Stimulated activated CD8-positive, alpha-beta memory T cell treated with anti-CD3 and anti-CD28 coated beads, Interleukin-4, amount 100 ng/mL, for 48 hours (primary cell): ENCODE results near the gene SELENOI.
"Not testable (repeated sequence)": the region's sequence is repeated elsewhere in the genome, so short reads cannot be mapped to it uniquely, and the experiment has no call there.

ENCODE experiments used
- DNase-seq: peaks from one replicate; pipeline ENCODE4 v3.0.0-alpha.2; 2020

Gene SELENOI

DNA sequence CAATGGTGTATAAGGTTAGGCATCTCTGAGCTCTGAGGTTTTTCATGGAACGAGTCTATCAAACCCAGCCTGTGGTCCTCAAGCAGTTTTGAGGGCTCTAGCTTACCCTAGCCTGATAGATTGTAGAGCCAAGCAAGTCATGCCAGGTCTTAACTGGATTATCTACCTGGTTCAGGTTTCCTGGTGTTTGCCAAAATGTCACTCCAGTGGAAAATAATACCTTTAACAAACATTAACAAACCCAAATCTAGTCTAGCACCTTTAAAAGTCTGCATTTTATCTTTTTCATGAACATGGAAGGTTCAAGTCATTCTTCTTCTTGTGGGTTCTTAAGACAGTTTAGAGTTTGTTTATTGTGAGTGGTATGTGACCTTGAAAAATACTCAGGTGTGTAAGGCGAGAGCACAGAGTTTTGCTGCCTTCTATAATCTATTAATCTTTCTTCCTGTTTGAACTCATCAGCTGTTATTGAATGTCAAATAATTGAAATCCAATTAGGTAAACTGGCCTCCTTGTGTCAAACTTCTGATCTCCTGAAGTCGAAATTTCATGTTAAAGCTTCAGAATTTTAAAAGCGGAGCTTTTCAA is 14.0 kb downstream of the SELENOI start:
- DNase-seq, result no peak

DNA sequence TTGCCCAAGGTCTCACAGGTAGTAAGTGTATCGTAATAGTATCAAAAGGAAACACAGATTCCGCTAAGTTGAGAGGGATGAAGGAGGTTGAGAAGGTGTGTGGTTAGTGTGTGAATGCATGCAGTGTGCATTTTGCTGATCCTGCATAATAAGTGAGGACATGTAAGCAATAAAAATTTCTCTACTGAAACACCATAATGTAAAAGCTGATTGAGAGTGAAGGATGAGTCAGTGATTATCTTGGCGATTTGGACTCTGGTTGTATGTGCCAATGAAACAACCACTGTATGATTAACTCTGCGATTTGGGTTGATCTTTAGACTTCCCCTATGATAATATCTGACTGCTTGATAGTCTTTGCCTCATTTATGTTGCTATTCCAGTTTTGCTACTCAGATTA is 17.4 kb downstream of the SELENOI start:
- DNase-seq, result no peak

DNA sequence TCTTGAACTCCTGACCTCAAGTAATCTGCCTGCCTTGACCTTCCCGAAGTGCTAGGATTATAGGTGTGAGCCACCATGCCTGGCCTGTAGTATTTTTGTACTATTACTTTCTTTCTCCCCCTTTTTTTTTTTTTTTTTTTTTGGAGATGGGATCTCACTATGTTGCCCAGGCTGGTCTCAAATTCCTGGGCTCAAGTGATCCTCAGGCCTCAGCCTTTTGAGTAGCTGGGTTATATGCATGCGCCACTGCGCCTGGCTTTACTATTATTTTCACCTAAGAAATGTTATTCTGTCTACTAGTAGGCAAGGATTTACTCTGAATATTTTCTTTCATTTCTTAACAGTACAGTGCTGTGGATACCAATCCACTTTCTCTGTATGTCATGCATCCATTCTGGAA is 18.0 kb downstream of the SELENOI start:
- DNase-seq, result no peak

DNA sequence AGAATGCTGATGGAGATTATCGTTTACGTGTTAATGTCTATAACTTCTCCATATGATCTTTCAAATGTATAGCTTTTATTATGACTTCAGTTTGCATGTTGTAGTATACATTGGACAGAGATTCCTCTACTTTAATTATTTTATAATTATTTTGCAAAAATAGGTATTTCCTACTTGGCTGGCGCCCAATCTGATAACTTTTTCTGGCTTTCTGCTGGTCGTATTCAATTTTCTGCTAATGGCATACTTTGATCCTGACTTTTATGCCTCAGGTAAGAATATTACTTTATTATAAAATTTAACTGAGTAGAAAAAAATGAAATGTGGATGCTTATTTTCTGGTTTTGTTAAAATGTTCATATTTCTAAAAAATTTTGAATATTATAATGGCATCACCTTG is 18.7 kb downstream of the SELENOI start:
- no peak for DNase-seq

DNA sequence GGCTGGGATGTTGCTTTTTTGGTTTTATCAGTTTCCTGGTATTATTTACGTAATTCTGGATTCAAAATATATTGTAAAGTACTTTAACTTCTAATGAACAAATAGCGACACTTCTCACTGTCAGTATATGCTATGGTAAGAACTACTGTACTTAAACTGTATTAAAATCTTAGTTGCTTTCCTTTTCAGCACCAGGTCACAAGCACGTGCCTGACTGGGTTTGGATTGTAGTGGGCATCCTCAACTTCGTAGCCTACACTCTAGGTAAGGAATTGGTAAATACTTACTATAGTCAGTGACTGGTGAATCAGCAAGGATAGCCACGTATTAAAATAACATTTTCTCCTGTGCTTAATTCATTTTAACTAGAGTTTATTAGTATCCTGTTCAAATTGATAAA is 21.0 kb downstream of the SELENOI start:
- no peak for DNase-seq

DNA sequence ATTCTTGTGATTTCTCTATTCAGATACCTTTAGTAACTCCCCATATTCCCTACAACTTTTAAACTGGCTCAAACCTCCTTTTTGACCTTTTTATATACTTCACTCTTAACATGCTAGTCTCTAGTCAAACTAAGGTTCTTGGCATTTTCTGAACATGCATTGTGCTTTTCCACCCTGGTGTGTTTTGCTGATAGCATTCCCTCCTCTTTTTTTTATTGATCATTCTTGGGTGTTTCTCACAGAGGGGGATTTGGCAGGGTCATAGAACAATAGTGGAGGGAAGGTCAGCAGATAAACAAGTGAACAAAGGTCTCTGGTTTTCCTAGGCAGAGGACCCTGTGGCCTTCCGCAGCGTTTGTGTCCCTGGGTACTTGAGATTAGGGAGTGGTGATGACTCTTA is 23.7 kb downstream of the SELENOI start:
- not testable (repeated sequence) for DNase-seq

DNA sequence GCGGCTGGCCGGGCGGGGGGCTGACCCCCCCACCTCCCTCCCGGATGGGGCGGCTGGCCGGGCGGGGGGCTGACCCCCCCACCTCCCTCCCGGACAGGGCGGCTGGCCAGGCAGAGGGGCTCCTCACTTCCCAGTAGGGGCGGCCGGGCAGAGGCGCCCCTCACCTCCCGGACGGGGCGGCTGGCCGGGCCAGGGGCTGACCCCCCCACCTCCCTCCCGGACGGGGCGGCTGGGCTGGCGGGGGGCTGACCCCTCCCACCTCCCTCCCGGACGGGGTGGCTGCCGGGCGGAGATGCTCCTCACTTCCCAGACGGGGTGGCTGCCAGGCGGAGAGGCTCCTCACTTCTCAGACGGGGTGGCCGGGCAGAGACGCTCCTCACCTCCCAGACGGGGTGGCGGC is 25.0 kb downstream of the SELENOI start:
- DNase-seq, result not testable (repeated sequence)

DNA sequence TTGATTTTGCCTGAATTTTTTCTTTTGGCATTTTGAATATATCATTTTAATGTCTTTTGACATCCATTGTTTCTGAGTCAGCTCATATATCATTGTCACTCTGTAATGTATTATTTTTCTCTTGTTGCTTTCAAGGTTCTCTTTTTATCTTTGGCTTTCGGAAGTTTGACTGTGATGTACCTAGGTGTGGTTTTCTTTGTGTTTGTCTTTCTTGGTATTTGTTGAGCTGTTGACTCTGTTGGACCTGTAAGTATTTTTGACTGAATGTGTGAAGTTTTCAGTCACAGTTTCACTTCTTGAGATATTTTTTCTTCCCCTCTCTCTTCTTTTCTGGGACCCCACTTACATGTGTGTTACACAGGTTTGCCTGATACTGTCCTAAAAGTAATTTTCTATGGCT is 30.9 kb downstream of the SELENOI start:
- DNase-seq, result no peak

DNA sequence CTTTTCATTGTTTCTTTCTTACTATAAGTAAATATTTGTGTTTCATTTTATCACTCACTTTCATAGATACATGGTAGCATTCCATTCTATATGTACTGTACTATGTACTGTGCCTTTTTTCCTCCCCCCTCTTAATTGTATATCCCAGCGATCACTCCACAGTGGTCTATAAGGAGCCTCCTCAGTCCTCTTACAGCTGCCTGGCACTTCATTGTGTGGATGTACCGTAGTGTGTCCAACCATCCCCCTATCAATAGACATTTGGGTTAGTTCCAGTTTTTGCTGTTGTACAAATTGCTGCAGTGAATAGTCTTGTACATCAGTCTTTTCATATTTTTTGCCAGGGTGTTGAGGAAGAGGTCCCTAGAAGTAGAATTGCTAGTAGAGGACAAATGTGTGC is 34.3 kb downstream of the SELENOI start:
- DNase-seq, result no peak

DNA sequence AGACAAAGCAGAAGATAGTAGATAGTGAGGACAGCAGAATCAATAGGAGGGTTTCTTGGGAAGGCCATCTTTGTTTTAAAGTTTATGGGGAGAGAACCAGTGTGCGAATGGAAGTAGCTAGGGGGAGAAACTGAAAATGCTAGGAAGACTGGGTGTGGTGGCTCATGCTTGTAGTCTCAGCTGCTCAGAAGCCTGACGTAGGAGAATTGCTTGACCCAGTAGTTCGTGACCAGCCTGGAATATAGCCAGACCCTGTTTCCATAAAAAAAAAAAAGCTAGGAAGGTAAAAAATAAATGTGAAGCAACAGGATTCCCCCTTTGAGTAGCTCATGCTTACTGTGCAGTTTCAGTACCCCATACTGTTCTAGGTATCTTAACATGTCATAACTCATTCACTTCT is 36.6 kb downstream of the SELENOI start:
- no peak for DNase-seq

DNA sequence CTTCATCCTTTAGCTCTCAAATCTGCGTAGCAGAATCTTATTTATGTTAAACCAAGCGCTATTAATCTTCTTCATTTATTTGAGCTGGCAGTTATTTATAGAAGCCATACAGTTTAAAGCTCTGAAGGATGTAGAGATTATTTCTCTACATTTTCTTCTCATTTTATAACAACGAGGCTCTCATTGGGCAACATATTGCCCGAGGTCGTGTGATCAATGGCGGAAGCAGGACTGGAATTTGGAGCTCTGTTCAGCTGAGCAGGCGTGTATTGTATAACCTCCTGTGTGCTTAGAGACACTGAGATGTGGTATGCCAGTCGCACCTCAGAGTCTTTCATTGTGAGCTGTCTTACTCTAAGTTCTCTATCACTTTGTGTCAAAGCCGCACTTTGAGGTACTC is 38.2 kb downstream of the SELENOI start:
- no peak for DNase-seq

DNA sequence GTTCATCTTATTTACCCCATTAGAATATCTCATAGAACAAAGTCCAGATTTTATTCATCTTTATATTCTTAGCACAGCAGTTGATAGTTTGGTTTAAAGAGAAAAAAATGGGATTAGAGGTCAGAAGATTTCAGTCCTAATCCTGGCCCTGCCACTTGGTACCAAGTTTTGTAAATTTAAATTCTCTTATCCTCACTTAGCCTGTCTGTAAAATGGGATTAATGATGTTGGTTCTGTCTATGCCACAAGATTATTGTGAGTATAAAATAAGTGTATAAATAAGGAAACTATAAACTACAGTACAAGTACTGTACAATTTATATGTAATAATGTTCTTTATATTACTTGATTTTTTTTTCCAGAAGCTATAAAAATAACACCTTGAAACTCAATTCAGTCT is 38.7 kb downstream of the SELENOI start:
- no peak for DNase-seq

DNA sequence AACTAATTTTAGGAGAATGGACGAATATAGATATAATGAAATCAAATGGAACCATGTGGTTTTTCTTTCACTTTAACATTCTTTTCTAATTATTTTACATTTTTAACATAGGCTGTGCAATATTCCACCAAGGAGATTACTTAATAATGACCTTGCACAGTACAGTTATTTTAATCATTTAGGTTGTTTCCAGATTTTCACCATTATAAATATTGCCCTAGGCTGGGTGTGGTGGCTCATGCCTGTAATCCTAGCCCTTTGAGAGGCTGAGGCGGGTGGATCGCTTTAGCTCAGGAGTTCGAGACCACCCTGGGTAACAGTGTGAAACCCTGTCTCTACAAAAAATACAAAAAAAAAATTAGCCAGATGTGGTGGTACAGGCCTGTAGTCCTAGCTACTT is 41.2 kb downstream of the SELENOI start:
- no peak for DNase-seq

DNA sequence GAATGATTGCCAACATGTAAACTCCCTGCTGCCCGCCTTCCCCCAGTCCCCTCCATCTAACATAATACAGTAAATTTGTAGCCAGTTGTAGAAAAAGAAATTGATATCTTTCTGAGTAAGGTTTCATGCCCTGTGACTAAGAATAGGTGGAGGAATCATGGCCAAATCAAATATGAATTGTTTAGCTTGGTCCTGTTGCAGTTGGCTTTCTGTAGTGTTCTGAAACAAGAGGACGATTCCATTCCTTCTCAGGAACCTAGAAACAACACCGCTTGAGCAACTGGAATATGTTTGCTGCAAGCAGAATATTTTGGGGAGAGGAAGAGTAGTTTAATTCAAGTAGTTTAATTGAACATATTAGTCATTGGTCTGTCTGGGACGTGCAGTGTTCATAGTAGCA is 48.8 kb downstream of the SELENOI start:
- DNase-seq, result no peak

DNA sequence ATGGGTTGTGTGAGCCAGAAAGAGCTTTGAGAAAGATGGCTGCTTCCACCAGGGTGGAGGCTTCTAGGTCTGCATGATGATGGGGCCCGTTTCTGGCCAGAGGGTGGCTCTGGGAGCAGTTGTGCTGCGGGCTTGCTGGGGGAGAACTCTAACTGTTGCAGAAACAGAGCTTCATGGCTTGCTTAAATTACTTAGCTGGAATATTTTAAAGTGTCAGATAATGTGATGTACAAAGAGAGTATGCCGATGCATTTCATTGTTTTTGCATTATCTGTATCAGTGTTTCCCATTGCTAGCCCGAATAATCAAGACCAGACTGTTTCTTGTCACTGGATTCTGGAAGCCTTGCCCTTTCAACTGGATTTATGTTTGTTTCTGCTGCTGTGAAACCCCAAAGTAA is 49.5 kb downstream of the SELENOI start:
- DNase-seq, result no peak

DNA sequence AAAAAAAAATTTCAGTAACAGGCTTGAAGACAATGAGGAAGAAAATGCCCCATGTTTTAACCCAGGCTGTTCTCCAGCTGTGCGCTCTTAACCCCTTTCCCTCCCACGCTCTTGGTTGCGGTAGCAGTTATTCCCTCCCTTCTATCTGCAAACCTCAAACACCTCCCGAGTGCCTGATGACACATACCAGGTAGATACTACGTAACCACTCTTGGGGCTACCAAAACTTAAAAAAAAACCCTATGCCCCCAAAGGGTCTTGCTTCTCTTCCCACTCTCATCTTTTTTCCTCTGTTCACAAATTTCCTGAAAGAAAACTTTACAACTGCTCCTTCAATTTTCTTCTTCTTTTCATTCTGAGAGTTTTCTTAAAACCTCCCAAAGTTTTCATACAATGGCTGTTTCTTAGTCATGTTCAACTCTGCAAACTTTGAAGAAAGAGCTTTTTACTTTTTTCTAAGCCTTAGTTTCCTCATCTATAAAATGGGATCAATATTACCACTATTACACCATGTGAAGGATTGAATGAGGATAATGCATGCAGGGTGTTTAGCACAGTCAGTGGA is 50.9 kb downstream of the SELENOI start:
- peak; percentile 59 for DNase-seq

DNA sequence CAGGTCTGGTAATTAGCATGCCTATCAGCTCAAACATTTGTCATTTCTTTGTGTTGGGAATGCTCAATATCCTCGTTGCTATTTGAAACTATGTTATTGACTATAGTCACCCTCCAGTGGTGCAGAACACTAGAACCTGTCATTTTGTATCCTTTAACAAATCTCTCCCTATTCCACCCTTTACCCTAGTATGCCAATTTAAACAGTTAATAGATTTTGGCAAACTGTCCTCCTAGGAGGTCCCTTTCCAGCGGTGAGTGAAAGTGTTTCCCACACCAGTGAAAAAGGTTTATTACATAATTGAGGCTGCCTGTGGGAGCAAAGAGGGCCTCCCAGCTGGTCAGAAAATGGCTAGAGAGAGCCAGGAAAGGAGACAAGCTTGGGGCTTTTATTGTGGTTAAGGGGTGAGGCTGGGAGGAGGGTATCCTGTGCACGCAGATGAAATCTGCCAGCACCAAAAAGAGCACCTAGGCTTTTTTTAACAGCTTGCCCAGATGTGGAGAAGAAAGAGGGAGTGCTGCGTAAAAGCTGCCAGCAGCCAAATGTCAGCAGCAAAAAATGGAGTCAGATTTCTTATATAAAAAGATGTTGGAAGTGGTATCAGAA is 53.9 kb downstream of the SELENOI start:
- DNase-seq, result no peak

DNA sequence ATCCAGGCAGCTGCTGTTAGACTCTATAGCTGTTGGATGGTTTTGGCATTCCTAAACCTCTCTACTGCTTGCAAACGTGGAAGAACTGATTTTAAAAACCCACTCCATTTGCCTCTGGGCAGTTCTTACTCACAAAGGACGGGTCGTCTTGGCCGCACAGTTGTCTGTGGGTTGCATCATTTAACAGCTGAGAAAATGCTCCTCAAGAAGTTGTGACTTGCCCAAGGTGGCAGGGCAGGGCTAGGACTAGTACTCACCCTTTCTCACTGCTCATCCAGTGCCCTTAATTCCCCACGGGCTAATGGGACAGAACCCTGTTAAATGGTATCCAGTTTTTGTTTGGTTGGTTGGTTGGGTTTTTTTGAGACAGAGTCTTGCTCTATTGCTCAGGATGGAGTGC is 54.8 kb downstream of the SELENOI start:
- no peak for DNase-seq

DNA sequence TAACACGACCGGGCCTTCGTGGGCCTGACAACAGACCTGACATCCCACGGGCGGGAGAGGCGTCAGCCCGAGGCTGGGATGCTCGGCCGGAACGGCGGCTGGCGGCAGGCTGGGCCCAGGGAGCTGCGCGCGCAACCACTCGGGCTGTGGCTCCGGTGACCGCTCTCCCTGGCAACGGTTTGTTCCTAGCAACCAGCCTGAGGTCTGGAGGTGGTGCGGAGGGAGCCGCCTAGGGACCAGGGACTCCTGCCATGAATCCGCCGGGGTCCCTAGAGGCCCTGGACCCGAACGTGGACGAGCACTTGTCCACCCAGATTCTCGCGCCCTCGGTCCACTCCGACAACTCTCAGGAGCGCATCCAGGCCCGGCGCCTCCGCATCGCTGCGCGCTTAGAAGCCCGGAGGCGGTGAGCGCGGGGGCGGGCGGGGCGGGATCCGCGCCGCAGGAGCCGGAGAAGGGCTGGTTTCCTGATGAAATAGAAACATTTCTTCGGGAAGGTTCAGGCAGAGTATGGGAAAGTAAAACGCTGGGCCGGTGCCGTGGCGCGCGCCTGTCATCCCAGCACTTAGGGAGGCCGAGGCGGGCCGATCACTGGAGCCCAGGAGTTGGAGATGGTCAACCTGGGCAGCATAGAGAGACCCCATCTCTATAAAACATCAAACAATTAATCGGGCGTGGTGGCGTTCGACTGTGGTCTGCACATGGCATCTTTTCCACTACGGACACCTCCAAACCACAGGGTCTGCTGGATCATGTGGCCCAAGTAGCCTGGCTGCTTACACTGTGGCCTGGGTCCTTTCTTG is 56.0 kb downstream of the SELENOI start, which contains the start of gene DRC1:
TSS of gene DRC1 (plus strand) at position 182 of the 803 bp plus-strand sequence. CDS start at position 252, 70 bp downstream.
- peak; percentile 56 for DNase-seq

DNA sequence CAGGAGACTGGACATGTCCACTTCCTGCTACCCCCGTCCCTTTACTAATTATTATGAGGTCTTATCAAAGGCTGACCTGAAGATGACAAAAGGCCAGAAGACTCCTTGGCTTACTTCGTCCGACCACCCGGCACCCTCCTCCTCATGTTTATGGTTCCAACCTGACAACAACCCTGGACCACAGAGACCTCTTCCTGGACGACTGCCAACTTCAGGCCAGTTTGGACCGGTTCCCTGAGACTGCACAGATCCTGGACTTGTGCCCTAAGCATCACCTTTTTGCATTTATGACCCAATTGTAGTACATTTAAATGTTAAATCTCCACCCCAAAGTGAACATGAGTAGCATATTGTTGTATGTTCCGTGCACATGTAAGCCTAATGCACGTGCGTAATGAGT is 61.6 kb downstream of the SELENOI start:
- no peak for DNase-seq

DNA sequence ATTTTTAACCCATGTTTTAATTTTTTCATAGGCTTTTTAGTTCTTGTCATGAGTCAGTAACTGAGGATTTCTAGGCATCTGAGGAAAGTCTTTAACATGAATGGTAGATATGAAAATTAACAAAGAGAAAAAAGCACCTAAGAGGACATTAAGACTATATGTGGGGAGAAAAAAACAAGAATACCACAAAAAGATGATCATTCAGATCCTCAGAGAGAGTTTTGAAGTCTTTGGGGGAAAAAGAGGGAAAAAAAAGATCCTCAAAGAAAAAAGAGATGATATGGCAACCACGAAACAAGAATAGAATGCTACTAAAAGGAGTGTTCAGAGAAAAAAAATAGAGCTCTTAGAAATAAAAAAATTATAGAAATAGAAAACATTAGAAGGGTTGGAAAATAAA is 63.8 kb downstream of the SELENOI start:
- DNase-seq, result no peak

DNA sequence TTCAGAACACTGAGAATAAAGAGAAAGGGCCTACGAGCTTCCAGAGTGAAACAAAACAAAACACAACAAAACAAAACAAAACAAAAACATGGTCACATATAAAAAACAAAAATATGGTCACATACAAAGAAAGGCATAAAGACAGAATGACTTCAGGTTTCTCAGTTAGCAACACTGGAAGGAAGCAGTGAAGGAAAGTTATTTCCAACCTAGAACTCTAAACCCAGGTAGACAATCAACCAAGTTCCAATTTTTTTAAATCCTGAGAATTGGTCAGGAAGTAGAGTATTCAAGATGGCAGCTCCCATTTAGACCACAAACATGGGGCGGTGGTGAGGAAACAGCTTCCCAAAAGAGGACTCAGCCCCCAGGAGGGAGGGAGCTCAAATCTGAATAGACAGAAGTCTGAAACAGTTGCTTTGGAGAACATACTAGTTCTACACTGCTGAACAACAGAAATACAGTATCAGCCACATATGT is 64.9 kb downstream of the SELENOI start:
- DNase-seq, result no peak

DNA sequence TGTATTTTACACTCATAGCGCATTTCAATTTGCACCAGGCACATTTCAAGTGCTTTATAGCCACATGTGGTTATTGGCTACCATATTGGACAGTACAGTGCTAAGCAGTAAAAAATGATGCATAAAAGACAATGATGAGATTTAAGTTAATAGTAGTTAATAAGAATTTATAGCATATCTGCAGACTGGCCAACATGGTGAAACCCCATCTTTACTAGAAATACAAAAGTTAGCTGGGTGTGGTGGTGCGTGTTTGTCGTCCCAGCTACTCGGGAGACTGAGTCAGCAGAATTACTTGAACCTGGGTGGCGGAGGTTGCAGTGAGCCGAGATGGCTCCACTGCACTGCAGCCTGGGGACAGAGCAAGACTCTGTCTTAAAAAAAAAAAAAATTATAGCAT is 65.5 kb downstream of the SELENOI start:
- DNase-seq, result no peak
